PC-9 (cell line): ENCODE measurements around the gene BRF1. TPM values are rescaled to one million over a fixed set of nuclear protein-coding genes. Genes with fewer than 3 reads are reported as not detected.

Source experiments
- BruUV-seq: library from RNA; stranded (reverse); fragments of 400-500 nt; replicated peaks from 2 replicates; lab custom pipeline; 2021; lab: Mats Ljungman, UMichigan
- CTCF ChIA-PET: fragments of 300-600 bp; sonication (Branson Sonifier 250); formaldehyde crosslinking; loops from one replicate; lab custom pipeline; 2022; ENCODE audit warnings: antibody characterized with exemption; lab: Charles Lee
- POLR2A ChIA-PET: fragments of 300-600 bp; sonication (Branson Sonifier 250); formaldehyde crosslinking; loops from one replicate; lab custom pipeline; 2022; ENCODE audit warnings: antibody characterized with exemption; ENCODE audit not compliant: unreplicated experiment; lab: Charles Lee
- DNase-seq, 2 experiments: peaks; one replicate each; pipeline versions ENCODE4 v3.0.0 to v3.0.0-alpha.2; 2015 to 2022; ENCODE audit warnings: mixed read lengths in 1 of 2
- H2AFZ ChIP-seq: fragments of 200-600 bp; sonication (generic); 2 replicates; pipeline ENCODE4 v1.8.1; 2017; ENCODE audit warnings: antibody characterized with exemption
- H3F3A ChIP-seq: fragments of 200-600 bp; sonication (generic); 2 replicates; pipeline ENCODE4 v1.8.1; 2017; ENCODE audit warnings: antibody characterized with exemption, mild to moderate bottlenecking, low read depth; ENCODE audit not compliant: insufficient read depth
- H3K27ac ChIP-seq: fragments of 200-600 bp; sonication (generic); 2 replicates; pipeline ENCODE4 v1.6.1; 2016; ENCODE audit warnings: mixed run types
- H3K27me3 ChIP-seq: fragments of 200-600 bp; sonication (generic); 2 replicates; pipeline ENCODE4 v1.6.1; 2016; ENCODE audit warnings: low read depth, mixed run types; ENCODE audit not compliant: insufficient read depth
- H3K36me3 ChIP-seq: fragments of 200-600 bp; sonication (generic); 2 replicates; pipeline ENCODE4 v1.6.1; 2016; ENCODE audit warnings: low read depth, mixed run types
- H3K4me1 ChIP-seq: fragments of 200-600 bp; sonication (generic); replicated peaks from 2 replicates; pipeline ENCODE4 v1.6.1; 2016; ENCODE audit warnings: mixed run types; ENCODE audit not compliant: insufficient read depth
- H3K4me2 ChIP-seq: fragments of 200-600 bp; sonication (generic); 2 replicates; pipeline ENCODE4 v1.6.1; 2017; ENCODE audit warnings: mixed run types
- H3K4me3 ChIP-seq: fragments of 200-600 bp; sonication (generic); 2 replicates; pipeline ENCODE4 v1.6.1; 2016; ENCODE audit warnings: mixed run types
- H3K79me2 ChIP-seq: fragments of 200-600 bp; sonication (generic); 2 replicates; pipeline ENCODE4 v1.6.1; 2017; ENCODE audit warnings: low read depth, mixed run types
- H3K9me2 ChIP-seq: fragments of 200-600 bp; sonication (generic); 2 replicates; pipeline ENCODE4 v1.8.1; 2017; ENCODE audit warnings: mild to moderate bottlenecking; ENCODE audit not compliant: insufficient read depth
- H3K9me3 ChIP-seq: fragments of 200-600 bp; sonication (generic); 2 replicates; pipeline ENCODE4 v1.8.1; 2016; ENCODE audit warnings: low read depth; ENCODE audit not compliant: insufficient read depth
- H4K20me1 ChIP-seq: fragments of 200-600 bp; sonication (generic); 2 replicates; pipeline ENCODE4 v1.8.1; 2017; ENCODE audit not compliant: insufficient read depth
- EZH2 ChIP-seq: fragments of 200-600 bp; sonication (generic); IDR thresholded peaks from 2 replicates; pipeline ENCODE4 v1.8.0; 2017; ENCODE audit warnings: antibody characterized with exemption, low read depth
- intact Hi-C: fragments of 100-400 bp; cut with micrococcal nuclease; formaldehyde crosslinking; loops from one replicate; pipeline ENCODE4 v1.10.0; 2022; ENCODE audit not compliant: unreplicated experiment
- total RNA-seq: library from RNA; stranded (reverse); gene quantifications from 2 replicates; pipeline ENCODE4 v1.2.3, GENCODE V29; 2021
- TF ChIP-seq, protein P1 (sequence below): fragments of 200-600 bp; sonication (generic); conservative IDR thresholded peaks from 2 replicates; pipeline ENCODE4 v1.6.1; 2017; ENCODE audit warnings: mixed run types, antibody characterized with exemption, mild to moderate bottlenecking, moderate library complexity

The BRF1 gene
- total RNA-seq, 1 experiment from 2014 or later, result 24.8 TPM

DNA sequence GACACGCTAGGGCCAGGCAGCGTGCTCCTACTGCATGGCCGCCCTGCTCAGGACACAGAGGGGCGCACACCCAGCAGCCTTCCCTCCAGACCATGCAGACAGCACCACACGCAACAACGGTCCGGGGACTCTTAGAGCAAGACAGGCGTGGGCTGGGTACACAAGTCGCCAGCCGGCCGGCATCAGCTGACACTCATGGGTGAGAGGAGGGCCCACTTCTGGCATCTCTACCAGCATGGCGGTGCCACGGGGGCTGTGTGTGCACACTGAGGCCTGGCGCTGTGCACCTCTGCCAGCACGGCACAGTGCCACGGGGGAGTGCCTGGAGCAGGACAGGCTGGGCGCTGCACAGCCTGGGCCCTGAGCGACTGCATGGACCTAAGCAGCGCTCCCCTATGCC is 59.2 kb downstream of the BRF1 start:
- no peaks in the 10 kb centered on the region for H4K20me1 ChIP-seq
- H3K9me2 ChIP-seq, result no peaks in the 10 kb centered on the region
- ChIA-PET POLR2A (no interaction called here), CTCF (no interaction called here)
- no peaks in the 10 kb centered on the region for H3K4me1 ChIP-seq
- no peaks in the 10 kb centered on the region for H3F3A ChIP-seq
- H3K79me2 ChIP-seq, result no peaks in the 10 kb centered on the region
- H3K4me3 ChIP-seq, result no peak overlapping the region
- H3K4me2 ChIP-seq, result no peak overlapping the region
- BruUV-seq, result no TSS peak
- intact Hi-C loops, result no loop called here
- TF ChIP-seq, protein P1, sequence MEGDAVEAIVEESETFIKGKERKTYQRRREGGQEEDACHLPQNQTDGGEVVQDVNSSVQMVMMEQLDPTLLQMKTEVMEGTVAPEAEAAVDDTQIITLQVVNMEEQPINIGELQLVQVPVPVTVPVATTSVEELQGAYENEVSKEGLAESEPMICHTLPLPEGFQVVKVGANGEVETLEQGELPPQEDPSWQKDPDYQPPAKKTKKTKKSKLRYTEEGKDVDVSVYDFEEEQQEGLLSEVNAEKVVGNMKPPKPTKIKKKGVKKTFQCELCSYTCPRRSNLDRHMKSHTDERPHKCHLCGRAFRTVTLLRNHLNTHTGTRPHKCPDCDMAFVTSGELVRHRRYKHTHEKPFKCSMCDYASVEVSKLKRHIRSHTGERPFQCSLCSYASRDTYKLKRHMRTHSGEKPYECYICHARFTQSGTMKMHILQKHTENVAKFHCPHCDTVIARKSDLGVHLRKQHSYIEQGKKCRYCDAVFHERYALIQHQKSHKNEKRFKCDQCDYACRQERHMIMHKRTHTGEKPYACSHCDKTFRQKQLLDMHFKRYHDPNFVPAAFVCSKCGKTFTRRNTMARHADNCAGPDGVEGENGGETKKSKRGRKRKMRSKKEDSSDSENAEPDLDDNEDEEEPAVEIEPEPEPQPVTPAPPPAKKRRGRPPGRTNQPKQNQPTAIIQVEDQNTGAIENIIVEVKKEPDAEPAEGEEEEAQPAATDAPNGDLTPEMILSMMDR, result no peak
- TF ChIP-seq EZH2, result no peak
- no peaks in the 10 kb centered on the region for H3K36me3 ChIP-seq
- no peaks in the 10 kb centered on the region for H3K9me3 ChIP-seq
- no peak overlapping the region for H2AFZ ChIP-seq
- H3K27ac ChIP-seq, result no peak overlapping the region
- no peaks in the 10 kb centered on the region for H3K27me3 ChIP-seq
- no peak for DNase-seq

DNA sequence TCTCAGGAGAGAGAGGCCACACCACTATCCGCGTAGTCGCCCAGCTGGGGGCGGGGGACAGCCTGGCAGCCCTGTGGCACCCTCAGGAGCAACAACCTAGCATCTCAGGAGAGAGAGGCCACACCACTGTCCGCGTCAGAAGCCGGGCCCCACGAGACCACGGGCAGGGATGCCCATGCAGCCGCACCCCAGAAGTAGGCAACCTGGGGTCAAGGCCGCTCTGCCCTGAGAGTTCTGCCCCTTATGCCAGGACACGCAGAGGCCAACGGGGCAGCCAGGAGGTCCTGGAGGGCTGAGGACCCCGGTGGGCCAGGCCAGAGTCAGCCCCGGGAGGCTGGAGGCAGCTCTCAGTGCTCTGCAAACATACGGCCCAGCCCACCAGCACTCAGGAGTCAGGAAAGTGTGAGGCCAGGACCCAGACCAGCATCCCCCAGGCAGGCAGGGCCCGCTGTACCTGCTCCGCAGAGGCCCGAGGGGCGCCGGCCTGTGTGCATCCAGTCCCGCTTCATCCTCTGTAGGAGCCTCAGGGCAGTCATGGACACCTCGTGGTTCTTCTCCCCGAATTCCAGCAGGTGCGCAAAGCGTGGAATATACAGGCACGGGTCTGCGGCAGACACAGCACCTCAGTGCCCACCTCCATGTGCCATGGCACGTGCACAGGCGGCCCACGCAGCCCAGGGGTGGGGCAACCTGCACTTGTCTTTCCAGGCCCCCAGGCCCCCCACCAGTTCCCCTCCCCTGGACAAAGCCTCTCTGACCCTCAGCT is 59.8 kb downstream of the BRF1 start:
- no peaks in the 10 kb centered on the region for H3K79me2 ChIP-seq

DNA sequence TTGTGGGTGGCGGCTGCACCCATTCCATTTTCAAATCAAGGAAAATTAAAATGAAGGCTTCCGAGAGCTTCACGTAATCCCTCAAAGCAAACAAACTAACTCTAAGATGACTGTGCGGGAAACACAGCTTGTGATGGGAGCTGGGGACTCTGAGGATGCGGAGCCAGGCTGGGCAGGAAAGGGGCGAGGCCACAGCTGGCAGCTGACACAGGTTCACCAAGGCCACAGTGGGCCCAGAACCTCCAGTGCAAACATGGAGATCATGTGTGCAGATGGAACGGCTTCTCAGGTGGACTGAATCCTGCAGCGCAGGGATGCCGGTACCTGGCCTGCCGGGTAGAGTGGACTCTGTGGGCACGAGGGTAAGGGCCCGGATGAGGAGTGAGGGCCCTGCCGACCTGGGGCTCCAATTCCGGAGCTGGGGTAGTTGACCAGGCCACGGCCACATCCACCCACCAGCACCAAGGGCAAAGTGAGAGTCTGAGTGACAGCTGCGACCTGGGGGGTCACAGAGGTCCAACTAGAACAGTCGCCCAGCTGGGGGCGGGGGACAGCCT is 71.6 kb downstream of the BRF1 start:
- H3K36me3 ChIP-seq, result no peaks in the 10 kb centered on the region; the same call in 1 of the 2 replicates
- peaks cover 7% of the 10 kb centered on the region; the same call in 1 of the 2 replicates for H3K4me1 ChIP-seq
- no peak for TF ChIP-seq EZH2
- TF ChIP-seq, protein P1, result no peak
- no peaks in the 10 kb centered on the region for H3K9me2 ChIP-seq
- H3K27me3 ChIP-seq, result no peaks in the 10 kb centered on the region
- DNase-seq, result no peak
- no peaks in the 10 kb centered on the region for H3F3A ChIP-seq
- H4K20me1 ChIP-seq, result no peaks in the 10 kb centered on the region
- no peak overlapping the region for H3K4me3 ChIP-seq
- no peaks in the 10 kb centered on the region for H3K9me3 ChIP-seq
- no peaks in the 10 kb centered on the region for H3K79me2 ChIP-seq
- ChIA-PET POLR2A (no interaction called here), CTCF (no interaction called here)
- intact Hi-C loops, result no loop called here
- no peak overlapping the region for H3K4me2 ChIP-seq
- no peak overlapping the region for H2AFZ ChIP-seq
- no peak overlapping the region for H3K27ac ChIP-seq
- no TSS peak for BruUV-seq

More for the DNA sequence above, 59.8 kb downstream of the BRF1 start:
- no peaks in the 10 kb centered on the region for H3K27me3 ChIP-seq
- TF ChIP-seq, protein P1, result no peak
- no peak for TF ChIP-seq EZH2
- H4K20me1 ChIP-seq, result no peaks in the 10 kb centered on the region
- ChIA-PET POLR2A (no interaction called here), CTCF (no interaction called here)
- no peak overlapping the region for H3K27ac ChIP-seq
- no peaks in the 10 kb centered on the region for H3K4me1 ChIP-seq
- H3K36me3 ChIP-seq, result no peaks in the 10 kb centered on the region
- no peaks in the 10 kb centered on the region for H3K9me2 ChIP-seq
- H3K9me3 ChIP-seq, result no peaks in the 10 kb centered on the region
- no peak overlapping the region for H3K4me2 ChIP-seq
- intact Hi-C loops, result no loop called here
- no peak overlapping the region for H3K4me3 ChIP-seq
- H3F3A ChIP-seq, result no peaks in the 10 kb centered on the region
- no peak overlapping the region for H2AFZ ChIP-seq
- no TSS peak for BruUV-seq
- DNase-seq, result no peak
